Liver (tissue), 3 donors: ENCODE measurements around the gene OTOP3.

ENCODE experiments used
- FOXA1 ChIP-seq: IDR thresholded peaks from 2 replicates; pipeline ENCODE4 v1.6.1; 2016; ENCODE audit warnings: antibody characterized with exemption
- HNF4A ChIP-seq, 2 donors: conservative IDR thresholded peaks; 2 replicates each; pipeline ENCODE4 v1.6.1; 2016; ENCODE audit warnings: antibody characterized with exemption in 2 of 2, mild to moderate bottlenecking in 2 of 2
- YY1 ChIP-seq: IDR thresholded peaks from 2 replicates; pipeline ENCODE4 v1.6.1; 2016; ENCODE audit warnings: antibody characterized with exemption, mild to moderate bottlenecking
- TF ChIP-seq, protein P1 (sequence below): fragments of 150-350 bp; IDR thresholded peaks from 2 replicates; pipeline ENCODE4 v1.5.1; 2017; ENCODE audit warnings: improper control_type of control experiment, low read depth, low read length; ENCODE audit not compliant: missing input control
- donor health status: healthy.
- donor health status: healthy.

DNA sequence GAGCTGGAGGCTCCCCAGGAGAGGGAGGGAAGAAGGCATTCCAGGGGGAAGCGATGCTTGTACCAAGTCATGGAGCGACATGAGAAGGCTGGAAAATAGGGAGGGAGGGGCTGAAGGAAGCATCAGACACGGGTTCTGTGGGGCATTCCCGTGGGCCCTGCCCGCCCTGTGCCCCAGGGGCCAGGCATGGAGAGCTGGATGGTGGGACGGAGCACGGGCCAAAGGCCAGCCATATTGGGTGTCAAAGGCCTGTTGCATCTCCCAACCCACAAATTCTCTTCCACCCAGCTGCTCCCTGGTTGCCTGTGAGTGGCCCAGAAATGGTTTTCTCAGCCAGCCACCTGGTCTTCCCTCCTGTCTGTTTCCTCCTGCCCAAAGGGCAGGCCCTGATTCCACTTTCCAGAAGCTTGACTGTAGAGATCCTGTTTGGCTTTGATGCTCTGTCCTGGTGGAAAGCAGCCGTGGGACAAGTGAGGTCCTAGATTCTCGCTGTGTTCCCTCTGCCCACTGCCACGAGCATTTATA is 54.9 kb downstream of the OTOP3 start:
- TF ChIP-seq YY1: no peak
- TF ChIP-seq, protein P1, sequence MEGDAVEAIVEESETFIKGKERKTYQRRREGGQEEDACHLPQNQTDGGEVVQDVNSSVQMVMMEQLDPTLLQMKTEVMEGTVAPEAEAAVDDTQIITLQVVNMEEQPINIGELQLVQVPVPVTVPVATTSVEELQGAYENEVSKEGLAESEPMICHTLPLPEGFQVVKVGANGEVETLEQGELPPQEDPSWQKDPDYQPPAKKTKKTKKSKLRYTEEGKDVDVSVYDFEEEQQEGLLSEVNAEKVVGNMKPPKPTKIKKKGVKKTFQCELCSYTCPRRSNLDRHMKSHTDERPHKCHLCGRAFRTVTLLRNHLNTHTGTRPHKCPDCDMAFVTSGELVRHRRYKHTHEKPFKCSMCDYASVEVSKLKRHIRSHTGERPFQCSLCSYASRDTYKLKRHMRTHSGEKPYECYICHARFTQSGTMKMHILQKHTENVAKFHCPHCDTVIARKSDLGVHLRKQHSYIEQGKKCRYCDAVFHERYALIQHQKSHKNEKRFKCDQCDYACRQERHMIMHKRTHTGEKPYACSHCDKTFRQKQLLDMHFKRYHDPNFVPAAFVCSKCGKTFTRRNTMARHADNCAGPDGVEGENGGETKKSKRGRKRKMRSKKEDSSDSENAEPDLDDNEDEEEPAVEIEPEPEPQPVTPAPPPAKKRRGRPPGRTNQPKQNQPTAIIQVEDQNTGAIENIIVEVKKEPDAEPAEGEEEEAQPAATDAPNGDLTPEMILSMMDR: no peak
- no peak for TF ChIP-seq FOXA1
- no peak for TF ChIP-seq HNF4A (conservative IDR thresholded peaks at IDR 0.05)
